GM12891 (cell line): ENCODE measurements around the gene LTBP2.

Experiments used
- DNase-seq: peaks from one replicate; pipeline ENCODE4 v3.0.0; 2011; ENCODE audit warnings: low spot score; ENCODE audit not compliant: insufficient read length
- FAIRE-seq: peaks from 2 replicates; lab custom pipeline; 2011; peaks lifted over from hg19 to GRCh38; lab: Jason Lieb, UNC
- PAX5 ChIP-seq: IDR thresholded peaks from 2 replicates; pipeline ENCODE4 v1.6.1; 2011; ENCODE audit warnings: low read length, moderate library complexity, mild to moderate bottlenecking; ENCODE audit not compliant: insufficient read depth, severe bottlenecking
- POLR2A ChIP-seq: IDR thresholded peaks from 2 replicates; pipeline ENCODE4 v1.6.1; 2011; ENCODE audit warnings: low read depth, low read length, control low read depth
- POLR2AphosphoS5 ChIP-seq: IDR thresholded peaks from 2 replicates; pipeline ENCODE4 v1.6.1; 2011; ENCODE audit warnings: low read depth, low read length, control low read depth
- POU2F2 ChIP-seq: IDR thresholded peaks from 2 replicates; pipeline ENCODE4 v1.6.1; 2011; ENCODE audit warnings: low read depth, mild to moderate bottlenecking, control low read depth, low read length, moderate library complexity
- SPI1 ChIP-seq: IDR thresholded peaks from 2 replicates; pipeline ENCODE4 v1.6.1; 2011; ENCODE audit warnings: low read depth, low read length, control low read depth
- TAF1 ChIP-seq: IDR thresholded peaks from 2 replicates; pipeline ENCODE4 v1.6.1; 2011; ENCODE audit warnings: low read depth, low read length, control low read depth

LTBP2 gene

DNA sequence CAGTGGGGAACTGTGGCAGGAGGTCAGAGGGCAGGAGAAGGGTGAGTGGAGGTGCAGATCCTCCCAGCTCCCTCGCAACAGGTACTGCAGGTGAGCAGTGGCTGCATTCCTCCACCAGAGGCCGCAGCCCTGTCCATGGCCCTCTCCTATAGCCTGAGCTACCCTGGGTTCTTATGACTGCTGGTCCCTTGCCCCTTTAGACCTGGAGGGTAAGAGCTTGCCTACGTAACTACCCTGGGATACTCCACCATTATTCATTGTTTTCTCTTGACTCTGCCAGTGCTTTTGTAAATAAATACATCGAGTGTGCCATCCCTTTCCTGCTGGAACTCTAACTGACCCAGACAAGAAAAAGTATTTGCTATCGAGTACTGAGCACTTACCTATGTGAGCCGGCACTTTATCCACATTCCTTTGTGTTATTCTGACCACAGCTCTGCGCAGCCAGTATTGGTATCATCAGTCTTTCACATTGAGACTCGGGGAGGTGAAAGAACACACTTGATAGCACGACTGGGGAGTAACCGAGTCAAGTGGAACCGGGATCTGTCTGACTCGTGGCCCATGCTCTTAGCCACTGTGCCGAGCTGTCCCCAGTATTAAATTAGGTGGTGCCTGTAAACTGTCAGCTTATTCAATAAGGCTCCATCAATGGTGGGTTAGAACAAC is 38.5 kb downstream of the LTBP2 start:
- no peak for TF ChIP-seq TAF1
- TF ChIP-seq POLR2AphosphoS5, result no peak
- no peak for TF ChIP-seq POLR2A
- DNase-seq (no peak), FAIRE-seq (no peak)

DNA sequence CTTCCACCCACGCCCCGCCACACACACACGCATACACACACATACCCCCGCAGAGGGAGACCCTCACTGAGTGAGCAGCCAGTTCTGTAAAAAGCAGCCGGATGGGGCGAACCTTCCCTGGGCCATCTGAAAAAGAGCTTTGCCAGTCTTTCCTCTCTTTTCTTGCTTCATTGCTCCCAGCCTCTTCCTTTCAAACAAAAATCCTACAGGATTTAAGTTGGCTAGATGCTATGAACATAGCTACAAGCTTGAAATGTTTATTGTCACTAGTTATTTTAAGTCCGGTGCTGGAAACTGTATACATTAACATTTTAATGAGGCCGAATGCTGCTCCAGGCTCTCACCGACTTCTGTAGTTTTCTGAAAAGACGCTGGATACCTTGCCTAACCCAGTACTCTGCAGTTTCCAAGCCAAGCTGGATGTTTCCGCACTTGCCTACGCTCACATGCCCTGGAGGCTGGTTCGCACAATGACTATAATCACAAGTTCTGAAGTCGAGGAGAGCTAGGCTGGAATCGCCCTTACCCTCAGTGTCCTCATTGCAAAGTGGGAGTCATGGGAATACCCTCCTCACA is 39.2 kb downstream of the LTBP2 start:
- DNase-seq (no peak), FAIRE-seq (no peak)
- TF ChIP-seq PAX5 (no peak), POU2F2 (no peak), POLR2AphosphoS5 (no peak), SPI1 (no peak), POLR2A (no peak), TAF1 (no peak)

DNA sequence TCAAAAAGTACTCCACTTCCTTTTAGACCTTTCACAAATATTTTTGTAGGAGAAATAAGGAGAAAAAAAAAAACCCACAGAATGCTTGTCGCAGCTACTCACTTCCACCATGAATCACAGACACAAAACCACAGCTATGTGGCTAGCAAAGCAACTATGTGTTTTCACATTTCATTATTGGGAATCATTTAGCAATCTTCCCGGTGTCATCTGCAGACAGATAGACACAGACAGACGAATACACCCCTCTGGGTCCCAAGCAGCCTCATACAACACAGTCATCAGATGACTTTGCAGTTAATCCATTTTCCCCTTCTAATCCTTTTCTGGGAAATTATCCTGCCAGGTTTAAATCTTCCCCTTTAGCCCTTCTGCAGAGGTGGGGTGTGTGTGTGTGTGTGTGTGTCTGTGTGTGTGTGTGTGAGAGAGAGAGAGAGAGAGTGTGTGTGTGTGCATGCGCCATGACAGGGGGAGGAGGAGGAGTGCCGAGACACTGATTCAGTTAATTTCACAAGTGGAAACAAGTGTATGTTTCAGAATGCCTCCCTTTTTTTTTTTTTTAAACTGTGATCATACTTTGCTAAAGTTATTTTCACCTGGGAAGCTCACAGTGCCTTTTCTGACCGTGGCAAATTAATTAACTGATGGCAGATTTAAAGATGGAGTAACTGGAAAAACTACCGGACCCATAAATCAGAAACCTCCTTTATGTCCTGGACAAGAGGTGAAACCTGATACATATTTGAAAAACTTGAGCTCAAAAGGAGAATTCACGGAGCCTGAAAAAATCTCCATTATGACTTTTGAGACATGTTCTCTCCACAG is 39.9 kb downstream of the LTBP2 start:
- DNase-seq (no peak), FAIRE-seq (no peak)
- no peak for TF ChIP-seq POU2F2
- no peak for TF ChIP-seq SPI1
- no peak for TF ChIP-seq PAX5
- TF ChIP-seq TAF1, result no peak
- no peak for TF ChIP-seq POLR2AphosphoS5
- no peak for TF ChIP-seq POLR2A

DNA sequence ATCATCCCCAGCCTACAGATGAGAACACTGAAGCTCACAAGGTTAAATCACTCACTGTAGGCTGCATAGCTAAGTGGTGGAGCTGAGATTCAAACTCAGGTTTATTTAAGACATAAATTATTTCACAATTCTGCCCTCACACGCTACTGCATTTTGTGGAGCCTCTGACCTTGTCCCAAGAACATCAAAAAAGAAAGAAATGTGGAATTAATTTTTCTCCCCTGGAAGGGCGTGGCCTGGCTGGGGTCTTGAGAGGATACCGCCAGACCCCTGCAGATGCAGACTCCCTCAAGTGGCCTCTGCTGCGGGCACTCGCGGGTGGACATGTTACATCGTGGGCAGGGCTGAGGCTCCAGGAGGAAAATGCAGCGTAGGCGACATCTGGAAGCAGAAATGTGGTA is 40.6 kb downstream of the LTBP2 start:
- FAIRE-seq (no peak), DNase-seq (no peak)
- TF ChIP-seq SPI1 (no peak), POU2F2 (no peak), POLR2A (no peak)

DNA sequence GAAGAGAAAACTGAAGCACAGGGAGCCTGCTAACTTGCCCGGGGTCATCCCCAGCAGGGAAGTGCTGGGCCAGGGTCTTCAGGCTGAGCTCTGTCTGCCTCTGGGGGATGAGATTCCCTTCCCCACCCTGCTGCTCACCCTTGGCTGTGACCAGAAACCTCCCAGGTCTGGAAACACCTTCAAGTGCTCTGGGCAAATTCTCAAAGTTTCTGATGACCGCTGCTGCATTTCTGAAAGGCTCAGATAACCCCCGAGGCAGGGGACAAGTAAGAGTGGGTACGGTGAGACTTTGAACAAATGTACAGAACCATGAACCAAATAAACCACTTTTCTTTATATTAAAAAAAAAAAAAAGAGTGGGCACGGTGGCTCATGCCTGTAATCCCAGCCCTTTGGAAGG is 41.3 kb downstream of the LTBP2 start:
- FAIRE-seq (no peak), DNase-seq (no peak)
- TF ChIP-seq TAF1 (no peak), PAX5 (no peak), POLR2AphosphoS5 (no peak), SPI1 (no peak)

DNA sequence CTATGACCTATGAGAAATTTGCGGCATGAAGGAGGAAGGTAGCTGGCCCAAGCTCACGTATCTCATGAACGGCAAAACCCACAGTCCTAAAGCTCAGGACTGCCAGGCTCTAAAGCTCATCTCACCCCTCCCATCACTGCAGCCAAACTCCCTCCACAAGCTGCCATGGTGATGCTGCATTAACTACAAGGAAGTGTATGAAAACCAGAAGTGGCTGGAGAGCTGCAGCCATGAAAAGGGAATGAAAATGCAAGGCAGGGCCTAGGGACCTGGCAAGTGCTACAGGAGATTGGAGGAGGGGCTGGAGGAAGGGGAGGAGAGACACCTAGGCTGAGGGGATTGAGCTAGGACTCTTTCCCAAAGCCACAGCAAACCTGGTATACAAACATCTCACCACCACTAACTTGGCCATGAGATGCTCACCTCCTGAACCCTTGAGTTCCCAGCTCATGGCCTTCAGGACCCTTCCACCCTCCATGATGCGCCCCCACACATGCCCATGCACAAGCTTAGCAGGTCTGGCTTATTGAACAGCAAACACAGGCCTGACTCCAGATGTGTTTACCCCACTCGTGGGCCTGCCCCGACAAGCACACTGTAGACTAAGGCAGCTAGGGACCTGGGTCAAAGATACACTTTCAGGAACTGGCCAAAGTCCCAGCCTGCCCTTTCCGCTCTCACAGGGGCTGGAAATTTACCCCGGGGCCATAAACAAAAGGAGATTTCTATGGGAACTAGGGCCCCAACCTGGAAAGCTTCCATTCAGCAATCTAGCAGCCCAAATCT is 42.0 kb downstream of the LTBP2 start:
- DNase-seq (no peak), FAIRE-seq (no peak)
- no peak for TF ChIP-seq SPI1

DNA sequence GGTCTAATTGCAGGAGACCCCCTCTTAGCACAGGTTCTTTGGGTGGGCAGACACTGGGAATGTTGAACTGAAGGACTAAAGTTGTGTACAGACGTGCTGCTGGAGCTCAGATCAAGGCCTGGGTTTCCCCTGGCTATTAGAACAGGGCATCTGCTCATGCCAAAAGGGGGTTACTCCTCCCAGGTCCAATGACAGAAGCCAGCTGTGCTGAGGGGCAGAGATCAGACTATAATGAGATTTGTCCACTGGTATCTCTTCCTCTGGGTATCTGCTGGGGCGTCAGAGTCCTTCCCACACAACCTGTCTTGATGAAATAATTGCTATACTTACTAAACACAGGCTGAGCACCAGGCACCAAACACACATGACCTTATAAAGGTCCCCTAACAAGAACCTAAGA is 42.6 kb downstream of the LTBP2 start:
- DNase-seq, result no peak
- FAIRE-seq, result no peak
- TF ChIP-seq TAF1, result no peak
- TF ChIP-seq POU2F2, result no peak
- TF ChIP-seq POLR2AphosphoS5, result no peak
- TF ChIP-seq POLR2A, result no peak
- TF ChIP-seq SPI1, result no peak
- TF ChIP-seq PAX5, result no peak

DNA sequence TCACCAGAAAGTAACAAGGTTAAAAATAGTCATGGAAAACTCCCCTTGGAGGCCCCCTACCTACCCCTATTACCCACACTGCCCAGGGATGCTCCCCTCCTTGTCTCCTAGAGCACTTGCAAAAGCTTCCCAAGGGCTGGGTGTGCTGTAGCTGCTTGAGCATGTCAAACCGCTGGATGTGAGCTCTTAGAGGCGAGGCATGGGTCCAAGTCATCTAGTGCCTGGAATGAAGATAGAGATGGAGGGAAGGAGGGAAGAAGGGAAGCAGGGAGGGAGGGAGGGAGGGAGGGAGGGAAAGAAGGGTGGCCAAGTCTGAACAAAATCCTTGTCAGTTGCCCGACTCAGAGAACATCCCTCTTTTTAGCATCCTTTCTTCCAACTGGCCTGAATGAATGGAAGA is 43.1 kb downstream of the LTBP2 start:
- no peak for FAIRE-seq
- no peak for TF ChIP-seq POLR2A
- TF ChIP-seq PAX5, result no peak
- TF ChIP-seq POLR2AphosphoS5, result no peak
- no peak for TF ChIP-seq TAF1
- TF ChIP-seq SPI1, result no peak
- TF ChIP-seq POU2F2, result no peak
- DNase-seq, result no peak

DNA sequence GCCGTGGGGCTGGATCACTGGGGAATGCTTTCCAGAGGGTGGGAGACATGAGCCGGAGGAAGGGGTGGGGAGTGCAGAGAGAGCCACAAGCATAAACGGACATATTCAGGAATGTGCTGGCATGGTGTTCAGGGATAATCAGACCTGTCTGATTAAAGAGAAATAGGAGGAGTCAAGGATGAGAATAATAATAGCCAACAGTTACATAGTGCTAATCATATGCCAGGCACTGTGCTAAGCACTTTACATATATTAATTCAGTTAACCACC is 43.7 kb downstream of the LTBP2 start:
- no peak for FAIRE-seq
- no peak for TF ChIP-seq POLR2AphosphoS5
- TF ChIP-seq SPI1, result no peak
- no peak for TF ChIP-seq POU2F2
- TF ChIP-seq PAX5, result no peak
- TF ChIP-seq TAF1, result no peak
- no peak for TF ChIP-seq POLR2A
- no peak for DNase-seq
